Measurements from ENCODE around the gene PAGE2.
"Not testable (repeated sequence)": the region's sequence is repeated elsewhere in the genome, so short reads cannot be mapped to it uniquely, and the experiment has no call there.

Gene PAGE2

GRCh38 chrX:55088795-55089489 lies at the start of gene PAGE2:
Gene PAGE2, plus strand, starts transcription at chrX:55089018. Its CDS starts 1,003 bp downstream, at chrX:55090021.
- no peak within 1 kb of the TSS for H3K27ac ChIP-seq
- DNase-seq (ENCODE audit: low read depth, low spot score) = no peak

GRCh38 chrX:55039471-55039870 lies 49.3 kb upstream of the PAGE2 start:
- no peak overlapping the region for H3K27ac ChIP-seq
- DNase-seq (ENCODE audit: low read depth, low spot score) = no peak

- no peak for DNase-seq (ENCODE audit: low read depth, low spot score)
- H3K27ac ChIP-seq = no peak overlapping the region
These were observed 47.3 kb upstream of the PAGE2 start for GRCh38 chrX:55041514-55041913.

GRCh38 chrX:55050599-55050998 lies 38.2 kb upstream of the PAGE2 start:
- not testable (repeated sequence) for H3K27ac ChIP-seq; DNase-seq (ENCODE audit: low read depth, low spot score)

GRCh38 chrX:55056820-55057674 lies 31.8 kb upstream of the PAGE2 start:
- DNase-seq (ENCODE audit: low read depth, low spot score) = no peak
- no peak overlapping the region for H3K27ac ChIP-seq

GRCh38 chrX:55057675-55058249 lies 31.1 kb upstream of the PAGE2 start:
- H3K27ac ChIP-seq = no peak overlapping the region
- no peak for DNase-seq (ENCODE audit: low read depth, low spot score)

GRCh38 chrX:55067180-55067579 lies 21.6 kb upstream of the PAGE2 start:
- DNase-seq (ENCODE audit: low read depth, low spot score); H3K27ac ChIP-seq: not testable (repeated sequence)

- H3K27ac ChIP-seq = no peak overlapping the region
- no peak for DNase-seq (ENCODE audit: low read depth, low spot score)
These were observed 16.5 kb upstream of the PAGE2 start for GRCh38 chrX:55072286-55072685.

GRCh38 chrX:55074851-55075467 lies 13.9 kb upstream of the PAGE2 start, which contains the start of gene PAGE2B:
Gene PAGE2B, plus strand, starts transcription at chrX:55075030. Its CDS starts 1,012 bp downstream, at chrX:55076042.
- H3K27ac ChIP-seq = no peak within 1 kb of the TSS
- no peak for DNase-seq (ENCODE audit: low read depth, low spot score)

GRCh38 chrX:55098691-55099090 lies 9.9 kb downstream of the PAGE2 start:
- DNase-seq (ENCODE audit: low read depth, low spot score) = no peak
- H3K27ac ChIP-seq = no peak overlapping the region

GRCh38 chrX:55099162-55099561 lies 10.3 kb downstream of the PAGE2 start:
- DNase-seq (ENCODE audit: low read depth, low spot score) = no peak
- no peak overlapping the region for H3K27ac ChIP-seq

- no peak for DNase-seq (ENCODE audit: low read depth, low spot score)
- H3K27ac ChIP-seq = no peak overlapping the region
These were observed 13.9 kb downstream of the PAGE2 start for GRCh38 chrX:55102754-55103153.

- no peak for DNase-seq (ENCODE audit: low read depth, low spot score)
- H3K27ac ChIP-seq = no peak overlapping the region
These were observed 18.4 kb downstream of the PAGE2 start for GRCh38 chrX:55107262-55107661.

- peak; percentile 24 for DNase-seq (ENCODE audit: low read depth, low spot score)
- no peak overlapping the region for H3K27ac ChIP-seq
These were observed 19.1 kb downstream of the PAGE2 start for GRCh38 chrX:55107911-55108310.

- H3K27ac ChIP-seq = no peak overlapping the region
- no peak for DNase-seq (ENCODE audit: low read depth, low spot score)
These were observed 20.5 kb downstream of the PAGE2 start for GRCh38 chrX:55109306-55109705.

GRCh38 chrX:55111578-55112254 lies 22.9 kb downstream of the PAGE2 start:
- no peak overlapping the region for H3K27ac ChIP-seq
- no peak for DNase-seq (ENCODE audit: low read depth, low spot score)

- not testable (repeated sequence) for H3K27ac ChIP-seq
These were observed 27.8 kb downstream of the PAGE2 start for GRCh38 chrX:55116589-55116988.

GRCh38 chrX:55118574-55118973 lies 29.8 kb downstream of the PAGE2 start:
- DNase-seq (ENCODE audit: low read depth, low spot score) = no peak
- no peak overlapping the region for H3K27ac ChIP-seq

More at GRCh38 chrX:55116589-55116988, 27.8 kb downstream of the PAGE2 start:
- not testable (repeated sequence) for DNase-seq (ENCODE audit: low read depth, low spot score)

GRCh38 chrX:55119271-55119670 lies 30.5 kb downstream of the PAGE2 start:
- H3K27ac ChIP-seq = no peak overlapping the region
- no peak for DNase-seq (ENCODE audit: low read depth, low spot score)

GRCh38 chrX:55119712-55120111 lies 30.9 kb downstream of the PAGE2 start:
- no peak for DNase-seq (ENCODE audit: low read depth, low spot score)
- no peak overlapping the region for H3K27ac ChIP-seq
